ENCODE measurements around the gene TEDC2. TPM values are rescaled to one million over a fixed set of nuclear protein-coding genes. Genes with fewer than 3 reads are reported as not detected.

The TEDC2 gene
- total RNA-seq, 1 experiment from 2014 or later: 45.4 TPM

DNA sequence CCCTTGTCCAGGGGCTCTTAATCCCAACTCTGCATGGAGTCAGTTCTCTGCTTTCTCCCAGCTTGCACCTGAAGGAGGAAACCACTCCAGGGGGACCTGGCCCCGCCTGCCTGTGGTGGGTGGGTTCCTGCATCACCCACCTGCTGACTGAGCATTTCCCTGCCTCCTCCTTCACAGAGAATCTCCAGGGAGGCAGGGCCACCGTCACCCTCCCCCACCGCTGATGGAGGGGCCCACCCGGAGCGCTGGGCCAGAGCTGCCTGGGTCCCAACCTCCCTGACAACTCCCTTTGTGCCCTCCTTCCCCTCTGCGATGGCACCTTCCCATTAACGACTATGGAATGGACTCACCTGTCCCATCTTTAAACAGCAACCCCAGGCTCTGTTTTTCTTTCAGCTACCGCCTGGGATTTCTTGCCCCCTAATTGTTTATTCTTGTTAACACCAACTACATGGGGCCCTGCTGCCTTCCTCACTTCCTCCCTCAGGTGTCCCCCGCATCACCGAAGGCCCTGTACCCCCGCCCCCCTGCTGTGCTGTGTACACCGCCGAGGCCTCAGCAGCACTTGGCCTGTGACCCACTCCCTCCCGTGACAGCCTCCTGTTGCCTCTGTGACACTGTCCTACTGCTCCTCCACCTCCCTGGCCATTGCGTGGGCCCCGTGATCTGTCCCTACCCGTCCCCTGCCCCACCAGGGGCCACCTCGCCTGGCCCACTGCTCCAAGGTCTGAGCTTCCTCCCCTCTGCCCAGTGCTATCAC, 842 bp upstream of the TEDC2 start:
- WGBS (ENCODE audit: extremely low coverage, insufficient read length, low lambda C conversion rate): no CpG with 5 or more reads among the region's 18 CpGs
- peak; percentile 52 for DNase-seq
- H3K4me2 ChIP-seq (ENCODE audit: insufficient read depth, insufficient read length, low read length): peak overlapping the region; percentile 87
- H3T11ph ChIP-seq (ENCODE audit: low read length): no peak overlapping the region
- peaks cover 11% of the 10 kb centered on the region for H3K23me2 ChIP-seq (ENCODE audit: insufficient read length, low read depth, low read length, poor library complexity, severe bottlenecking)
- H3K23ac ChIP-seq (ENCODE audit: insufficient read length, low read depth, low read length): no peak overlapping the region
- Mint-ChIP-seq H3K36me3 (ENCODE audit: insufficient read depth in 1 of 3, low read depth in 3 of 3) (peaks cover 18 to 58% (median 56%) of the 10 kb centered on the region in 3 experiments; a peak in 6 of 7 replicates), H3K4me1 (peaks cover 9 to 20% of the 10 kb centered on the region in 2 experiments), H3K4me3 (peak overlapping the region; percentile 73 to 88), H3K9me3 (no peaks in the 10 kb centered on the region), H3K27ac (peak overlapping the region in 2 of 3 experiments; percentile 81 to 89; a peak in 5 of 7 replicates), H3K27me3 (ENCODE audit: low read depth) (no peaks in the 10 kb centered on the region)
- TF ChIP-seq, protein P1, sequence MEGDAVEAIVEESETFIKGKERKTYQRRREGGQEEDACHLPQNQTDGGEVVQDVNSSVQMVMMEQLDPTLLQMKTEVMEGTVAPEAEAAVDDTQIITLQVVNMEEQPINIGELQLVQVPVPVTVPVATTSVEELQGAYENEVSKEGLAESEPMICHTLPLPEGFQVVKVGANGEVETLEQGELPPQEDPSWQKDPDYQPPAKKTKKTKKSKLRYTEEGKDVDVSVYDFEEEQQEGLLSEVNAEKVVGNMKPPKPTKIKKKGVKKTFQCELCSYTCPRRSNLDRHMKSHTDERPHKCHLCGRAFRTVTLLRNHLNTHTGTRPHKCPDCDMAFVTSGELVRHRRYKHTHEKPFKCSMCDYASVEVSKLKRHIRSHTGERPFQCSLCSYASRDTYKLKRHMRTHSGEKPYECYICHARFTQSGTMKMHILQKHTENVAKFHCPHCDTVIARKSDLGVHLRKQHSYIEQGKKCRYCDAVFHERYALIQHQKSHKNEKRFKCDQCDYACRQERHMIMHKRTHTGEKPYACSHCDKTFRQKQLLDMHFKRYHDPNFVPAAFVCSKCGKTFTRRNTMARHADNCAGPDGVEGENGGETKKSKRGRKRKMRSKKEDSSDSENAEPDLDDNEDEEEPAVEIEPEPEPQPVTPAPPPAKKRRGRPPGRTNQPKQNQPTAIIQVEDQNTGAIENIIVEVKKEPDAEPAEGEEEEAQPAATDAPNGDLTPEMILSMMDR (conservative IDR thresholded peaks at IDR 0.05): no peak
- no peak overlapping the region for H2AFZ ChIP-seq (ENCODE audit: low read length)
- peaks cover 7% of the 10 kb centered on the region for H3K79me1 ChIP-seq (ENCODE audit: insufficient read depth, low read depth, low read length, poor library complexity, severe bottlenecking)
- H4K5ac ChIP-seq (ENCODE audit: insufficient read length, low read depth, low read length): no peak overlapping the region
- H4K91ac ChIP-seq (ENCODE audit: insufficient read length, low read depth, low read length): no peak overlapping the region
- no peak overlapping the region for H2BK15ac ChIP-seq (ENCODE audit: low read depth, low read length)
- no peak overlapping the region for H2BK12ac ChIP-seq (ENCODE audit: insufficient read length, low read depth, low read length)
- H2BK5ac ChIP-seq (ENCODE audit: insufficient read length, low read length): no peak overlapping the region
- no peak overlapping the region for H3K56ac ChIP-seq (ENCODE audit: insufficient read length, low read depth, low read length)
- no peak overlapping the region for H2BK120ac ChIP-seq (ENCODE audit: low read depth, low read length, poor library complexity, severe bottlenecking)
- H3K18ac ChIP-seq (ENCODE audit: insufficient read length, low read depth, low read length): no peak overlapping the region
- peak overlapping the region; percentile 32 for H3K9ac ChIP-seq (ENCODE audit: extremely low read depth, insufficient read length, low read length)
- 0 out of 2 replicates have a peak, but pooled peaks cover 2% of the 10 kb centered on the region for H3K79me2 ChIP-seq (ENCODE audit: insufficient read depth, low read length)
- no peaks in the 10 kb centered on the region for H3K27me3 ChIP-seq (ENCODE audit: insufficient read depth, low read length)
- H3K4ac ChIP-seq (ENCODE audit: low read depth, low read length): no peak overlapping the region
- no peaks in the 10 kb centered on the region for H3K9me3 ChIP-seq (ENCODE audit: control insufficient read depth, low read depth, low read length)
- H4K8ac ChIP-seq (replicated peaks; ENCODE audit: insufficient read length, low read depth, low read length): no peak overlapping the region
- H2BK20ac ChIP-seq (ENCODE audit: low read depth, low read length, poor library complexity, severe bottlenecking): no peak overlapping the region
- peaks cover 2% of the 10 kb centered on the region; the same call in 1 of the 2 replicates for H3K4me1 ChIP-seq (ENCODE audit: insufficient read depth, low read length)
- no peak overlapping the region for H3K14ac ChIP-seq (ENCODE audit: insufficient read depth, low read length)
- H3K27ac ChIP-seq (ENCODE audit: insufficient read length, low read depth, low read length): no peak overlapping the region
- no peak overlapping the region for H2AK5ac ChIP-seq (ENCODE audit: insufficient read length, low read length)
- no peaks in the 10 kb centered on the region for H4K20me1 ChIP-seq (ENCODE audit: control insufficient read depth, insufficient read depth, insufficient read length)

Measured in H9 (cell line).